Non-pigmented ciliary epithelial cell (primary cell): ENCODE measurements around the gene SLC7A9.

Experiments used
- DNase-seq: peaks from one replicate; pipeline ENCODE4 v3.0.0-alpha.2; 2010; ENCODE audit warnings: low read depth

Gene SLC7A9

DNA sequence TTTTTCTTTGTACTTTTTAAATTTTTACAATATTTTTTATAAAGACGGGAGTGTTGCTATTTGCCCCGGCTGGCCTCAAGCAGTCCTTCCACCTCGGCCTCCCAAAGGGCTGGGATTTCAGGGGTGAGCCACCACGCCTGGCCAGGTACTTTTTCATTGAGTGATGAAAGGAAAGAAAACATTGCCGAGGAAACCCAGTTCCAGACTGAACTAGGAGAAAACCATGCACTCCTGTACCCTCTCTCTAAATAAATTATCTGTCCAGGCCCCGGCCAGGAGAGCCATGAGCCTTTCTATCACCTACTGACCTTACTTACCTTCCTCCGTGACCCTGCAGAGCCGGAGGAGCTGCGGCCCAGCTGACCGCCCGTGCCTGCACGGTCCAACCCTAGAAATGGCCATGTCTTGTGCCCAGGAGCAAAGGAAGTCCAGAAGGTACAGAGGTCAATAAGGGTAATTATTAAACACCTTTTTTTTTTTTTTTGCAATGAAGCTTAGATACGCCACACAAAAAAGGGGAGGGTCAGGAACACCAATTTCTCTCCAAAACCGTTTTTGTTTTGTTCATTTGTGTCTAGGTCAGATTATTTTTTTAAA is at the start of gene SLC7A9:
SLC7A9 (minus strand) TSS at position 399 of the 597 bp plus-strand sequence. CDS start 1,233 bp downstream, outside the sequence.
- no peak for DNase-seq

DNA sequence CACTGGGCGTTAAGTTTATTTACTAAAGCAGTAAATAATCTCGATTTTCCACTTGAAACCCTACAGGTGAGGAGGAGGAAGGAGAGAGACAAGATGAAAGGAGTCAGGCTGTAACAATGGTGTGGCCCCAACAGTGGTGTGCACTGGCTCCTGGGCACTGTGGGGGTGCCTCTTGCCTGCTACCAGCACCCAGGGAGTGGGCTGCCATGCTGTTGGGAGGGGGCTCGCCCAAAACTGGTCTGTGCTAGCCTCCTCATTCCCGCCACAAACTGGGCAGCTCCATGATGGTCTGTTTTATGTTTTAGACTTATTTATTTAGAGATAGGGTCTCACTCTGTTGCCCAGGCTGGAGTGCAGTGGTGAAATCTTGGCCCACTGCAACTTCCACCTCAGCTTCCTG is 49.8 kb upstream of the SLC7A9 start:
- DNase-seq: no peak

GRCh38 chr19:32917616-32917996 is 48.0 kb upstream of the SLC7A9 start:
- no peak for DNase-seq

DNA sequence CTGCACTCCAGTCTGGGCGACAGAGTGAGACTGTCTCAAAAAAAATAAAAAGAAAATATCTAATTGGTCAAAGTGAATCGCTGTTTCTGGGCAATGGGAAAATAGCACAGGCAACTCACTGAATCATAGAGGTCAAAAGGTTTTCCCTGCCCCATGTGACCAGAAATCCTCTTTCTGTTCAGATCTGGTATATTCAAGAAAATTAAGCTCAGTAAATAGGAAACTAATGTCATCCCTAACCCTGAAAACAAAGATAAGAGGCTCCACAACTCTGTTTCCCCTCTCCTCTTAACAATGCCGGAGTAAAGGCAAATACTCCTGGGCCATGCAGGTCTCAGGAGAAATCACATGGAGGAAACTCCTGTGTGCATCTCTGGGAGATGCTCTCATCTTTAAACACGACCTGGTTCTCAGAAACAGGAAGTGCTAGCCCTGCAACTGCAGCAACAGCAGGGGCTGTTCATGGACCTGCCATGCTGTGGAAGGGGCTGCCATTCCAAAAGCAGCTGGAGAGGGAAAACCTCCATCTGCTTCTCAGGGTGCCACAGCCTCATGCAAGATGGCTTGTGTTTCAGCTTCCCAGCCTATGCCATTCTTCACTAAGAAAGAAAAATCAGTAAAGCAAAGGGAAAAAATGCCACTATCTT is 47.5 kb upstream of the SLC7A9 start:
- DNase-seq: no peak

DNA sequence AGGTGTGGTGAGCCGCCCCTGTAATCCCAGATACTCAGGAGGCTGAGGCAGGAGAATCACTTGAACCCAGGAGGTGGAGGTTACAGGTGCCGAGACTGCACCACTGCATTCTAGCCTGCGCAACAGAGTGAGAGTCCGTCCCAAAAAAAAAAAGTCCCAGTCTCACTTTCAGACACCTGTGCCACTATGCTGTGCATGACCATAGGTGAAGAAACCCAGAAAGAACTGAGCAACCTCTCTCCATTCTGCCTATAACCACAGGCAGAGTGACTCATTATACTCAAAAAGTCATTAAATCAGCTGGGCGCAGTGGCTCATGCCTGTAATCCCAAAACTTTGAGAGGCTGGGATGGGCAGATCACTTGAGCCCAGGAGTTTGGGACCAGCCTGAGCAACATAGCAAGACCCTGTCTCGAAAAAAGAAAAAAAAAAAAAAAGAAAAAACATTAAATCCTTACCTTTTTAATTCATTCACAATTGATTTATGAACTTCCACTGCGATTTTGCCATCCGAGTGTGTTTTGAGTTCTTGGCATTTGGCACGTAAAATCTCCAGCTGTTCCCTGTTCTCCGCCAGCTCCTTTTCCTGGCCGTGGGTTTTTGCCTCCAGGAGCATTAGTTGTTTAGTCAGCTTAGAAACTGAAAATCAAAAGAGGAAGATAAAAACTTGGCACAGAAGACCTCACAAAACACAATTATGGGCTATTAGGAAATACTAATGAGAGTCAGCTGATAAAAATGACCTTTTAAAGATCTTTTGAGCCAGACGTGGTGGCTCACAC is 45.5 kb upstream of the SLC7A9 start:
- no peak for DNase-seq

DNA sequence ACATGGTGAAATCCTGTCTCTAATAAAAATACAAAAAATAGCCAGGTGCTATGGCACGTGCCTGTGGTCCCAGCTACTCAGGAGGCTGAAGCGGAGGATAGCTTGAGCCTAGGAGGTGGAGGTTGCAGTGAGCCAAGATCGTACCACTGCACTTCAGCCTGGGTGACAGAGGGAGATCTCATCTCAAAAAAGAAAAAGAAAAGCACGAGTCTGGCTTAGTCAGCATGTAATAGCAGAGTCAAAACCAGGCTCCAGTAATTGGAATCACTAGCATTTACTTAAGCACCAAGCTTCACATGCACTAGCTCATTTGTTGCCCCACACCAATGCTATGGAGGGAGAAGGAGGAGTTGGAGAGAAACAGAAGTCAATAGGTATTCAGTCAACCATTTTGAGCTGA is 41.9 kb upstream of the SLC7A9 start:
- DNase-seq: no peak

- no peak for DNase-seq
These were observed 41.3 kb upstream of the SLC7A9 start for GRCh38 chr19:32910874-32911273.

DNA sequence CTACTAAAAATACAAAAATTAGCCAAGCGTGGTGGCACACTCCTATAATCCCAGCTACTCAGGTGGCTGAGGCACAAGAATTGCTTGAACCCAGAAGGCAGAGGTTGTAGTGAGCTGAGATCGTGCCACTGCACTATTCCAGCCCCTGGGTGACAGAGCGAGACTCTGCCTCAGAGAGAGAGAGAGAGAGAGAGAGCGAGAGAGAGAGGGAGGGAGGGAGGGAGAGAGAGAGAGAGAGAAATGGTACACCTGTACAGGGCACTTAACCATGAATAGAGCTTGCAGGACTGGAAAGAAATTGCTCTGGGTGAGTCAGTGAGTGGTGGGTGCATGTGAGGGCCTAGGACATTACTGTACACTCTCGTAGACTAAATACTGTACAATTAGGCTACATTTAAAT is 40.5 kb upstream of the SLC7A9 start:
- no peak for DNase-seq

GRCh38 chr19:32909257-32909656 is 39.7 kb upstream of the SLC7A9 start:
- no peak for DNase-seq

GRCh38 chr19:32908641-32909190 is 39.1 kb upstream of the SLC7A9 start:
- DNase-seq: no peak

DNA sequence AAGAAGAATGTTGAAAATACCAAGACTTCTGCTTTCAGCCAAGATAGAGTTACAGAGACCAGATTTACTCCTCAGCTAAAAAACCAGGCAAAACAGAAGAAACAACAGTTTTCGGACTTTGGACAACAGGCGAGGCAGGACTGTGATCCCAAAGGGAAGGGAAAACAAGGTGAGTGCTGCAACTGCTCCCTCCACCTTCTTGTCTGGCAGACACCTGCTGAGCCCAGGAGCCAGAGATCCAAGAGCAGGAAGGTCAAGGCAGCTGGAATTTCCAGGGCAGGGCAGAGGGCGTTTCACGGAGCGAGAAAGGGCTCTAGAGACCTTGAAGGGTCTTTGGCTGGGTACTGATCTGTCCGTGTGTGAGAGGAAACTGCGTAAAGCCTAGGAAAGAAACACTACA is 32.9 kb upstream of the SLC7A9 start:
- no peak for DNase-seq

GRCh38 chr19:32901504-32902161 is 32.1 kb upstream of the SLC7A9 start:
- DNase-seq: no peak

DNA sequence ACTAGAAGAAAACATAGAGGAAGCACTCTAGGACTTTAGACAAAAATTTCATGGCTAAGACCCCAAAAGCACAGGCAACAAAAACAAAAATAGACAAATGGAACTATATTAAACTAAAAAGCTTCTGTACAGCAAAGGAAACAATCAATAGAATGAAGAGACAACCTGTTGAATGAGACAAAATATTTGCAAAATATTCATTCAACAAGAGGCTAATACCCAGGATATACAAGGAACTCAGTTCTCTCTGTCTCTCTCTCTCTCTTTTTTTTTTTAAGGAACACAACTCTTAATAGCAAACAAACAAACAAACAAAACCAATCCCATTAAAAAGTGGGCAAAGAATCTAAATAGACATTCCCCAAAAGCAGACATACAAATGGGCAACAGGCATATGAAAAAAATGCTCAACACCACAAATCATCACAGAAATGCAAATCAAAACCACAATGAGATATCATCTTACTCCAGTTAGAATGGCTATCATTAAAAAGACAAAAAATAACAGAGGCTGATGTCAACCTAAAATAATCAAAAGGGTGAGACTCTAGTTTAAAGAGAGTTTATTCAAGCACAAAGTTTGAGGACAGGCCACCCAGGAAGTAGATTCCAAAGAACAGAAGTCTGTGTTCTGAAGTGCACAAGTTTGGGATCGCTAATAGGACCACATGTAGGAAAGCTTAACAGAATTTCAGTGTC is 27.1 kb upstream of the SLC7A9 start:
- DNase-seq: peak; percentile 1

GRCh38 chr19:32895384-32895783 is 25.8 kb upstream of the SLC7A9 start:
- DNase-seq: no peak

- no peak for DNase-seq
These were observed 22.0 kb upstream of the SLC7A9 start for GRCh38 chr19:32891609-32892008.

GRCh38 chr19:32890841-32891240 is 21.3 kb upstream of the SLC7A9 start:
- DNase-seq: no peak

- no peak for DNase-seq
These were observed 20.8 kb upstream of the SLC7A9 start for GRCh38 chr19:32890326-32890725.

GRCh38 chr19:32889137-32889934 is 19.8 kb upstream of the SLC7A9 start:
- DNase-seq: no peak

- no peak for DNase-seq
These were observed 18.1 kb upstream of the SLC7A9 start for GRCh38 chr19:32887572-32888215.

GRCh38 chr19:32886241-32886640 is 16.7 kb upstream of the SLC7A9 start:
- DNase-seq: no peak
